ENCODE results near the gene GUCY2F.

- TF ChIP-seq CTCF (IDR thresholded peaks at IDR 0.05; ENCODE audit: low read length): no peak
- TF ChIP-seq EZH2 (IDR thresholded peaks at IDR 0.05; ENCODE audit: borderline replicate concordance, low read length): no peak
These were observed 136.0 kb downstream of the GUCY2F start for GRCh38 chrX:109345856-109346255.

All from OCI-LY1 (cell line).